T1000 (cell line): ENCODE data around the gene TTLL8.
"Not testable (repeated sequence)": the region's sequence is repeated elsewhere in the genome, so short reads cannot be mapped to it uniquely, and the experiment has no call there.

Experiments used
- DNase-seq: peaks from one replicate; lab custom pipeline; 2025; ENCODE audit warnings: mixed read lengths; lab: John Stamatoyannopoulos, UW

Gene TTLL8

GRCh38 chr22:49986325-49986724 is 71.8 kb downstream of the TTLL8 start:
- DNase-seq = no peak

GRCh38 chr22:49983148-49984042 is 74.7 kb downstream of the TTLL8 start:
- DNase-seq = no peak

- DNase-seq = not testable (repeated sequence)
Measured at GRCh38 chr22:49981799-49982198, 76.3 kb downstream of the TTLL8 start.

- DNase-seq = no peak
Measured at GRCh38 chr22:49979587-49980264, 78.4 kb downstream of the TTLL8 start.

- DNase-seq = no peak
Measured at GRCh38 chr22:49977578-49977977, 80.5 kb downstream of the TTLL8 start.

- no peak for DNase-seq
Measured at GRCh38 chr22:49976439-49977175, 81.5 kb downstream of the TTLL8 start.

- DNase-seq = no peak
Measured at GRCh38 chr22:49975543-49976389, 82.3 kb downstream of the TTLL8 start.

GRCh38 chr22:49973018-49973961 is 84.8 kb downstream of the TTLL8 start:
- no peak for DNase-seq

GRCh38 chr22:49972163-49973017 is 85.7 kb downstream of the TTLL8 start:
- no peak for DNase-seq

GRCh38 chr22:49971232-49972162 is 86.6 kb downstream of the TTLL8 start:
- DNase-seq = peak; percentile 59

- DNase-seq = peak; percentile 78
Measured at GRCh38 chr22:49970528-49971231, 87.4 kb downstream of the TTLL8 start.

GRCh38 chr22:49969751-49970527 is 88.2 kb downstream of the TTLL8 start:
- no peak for DNase-seq

GRCh38 chr22:49968831-49969661 is 89.1 kb downstream of the TTLL8 start:
- DNase-seq = no peak
